ENCODE data around the gene CCDC178.
"Not testable (repeated sequence)": the region's sequence is repeated elsewhere in the genome, so short reads cannot be mapped to it uniquely, and the experiment has no call there.

The CCDC178 gene, protein sequence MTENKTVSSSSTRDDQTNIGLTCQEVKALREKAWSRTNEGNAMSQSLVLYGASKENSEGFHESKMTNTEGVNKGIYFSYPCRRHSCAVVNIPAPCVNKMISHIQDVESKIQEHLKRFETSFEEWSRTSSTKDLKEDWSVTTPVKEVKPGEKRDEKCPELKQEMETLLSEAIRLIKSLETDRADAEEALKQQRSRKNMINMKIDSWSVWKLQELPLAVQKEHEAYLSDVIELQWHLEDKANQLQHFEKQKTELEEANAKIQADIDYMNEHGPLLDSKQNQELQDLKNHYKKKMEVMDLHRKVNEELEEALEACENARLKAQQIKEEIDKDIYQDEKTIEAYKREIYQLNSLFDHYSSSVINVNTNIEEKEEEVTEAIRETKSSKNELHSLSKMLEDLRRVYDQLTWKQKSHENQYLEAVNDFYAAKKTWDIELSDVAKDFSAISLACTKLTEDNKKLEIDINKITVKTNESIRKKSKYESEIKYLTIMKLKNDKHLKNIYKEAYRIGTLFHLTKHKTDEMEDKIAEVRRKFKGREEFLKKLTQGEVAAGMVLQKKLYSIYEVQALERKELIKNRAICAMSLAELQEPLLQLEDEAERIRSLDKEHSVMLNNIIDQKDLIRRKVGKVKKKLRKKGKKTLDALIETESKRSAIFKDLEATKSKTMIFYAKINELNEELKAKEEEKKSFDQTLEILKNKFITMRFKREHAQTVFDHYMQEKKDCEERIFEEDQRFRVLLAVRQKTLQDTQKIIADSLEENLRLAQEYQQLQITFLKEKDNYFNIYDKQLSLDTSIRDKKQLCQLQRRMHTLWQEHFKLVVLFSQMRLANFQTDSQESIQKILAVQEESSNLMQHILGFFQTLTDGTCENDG

DNA sequence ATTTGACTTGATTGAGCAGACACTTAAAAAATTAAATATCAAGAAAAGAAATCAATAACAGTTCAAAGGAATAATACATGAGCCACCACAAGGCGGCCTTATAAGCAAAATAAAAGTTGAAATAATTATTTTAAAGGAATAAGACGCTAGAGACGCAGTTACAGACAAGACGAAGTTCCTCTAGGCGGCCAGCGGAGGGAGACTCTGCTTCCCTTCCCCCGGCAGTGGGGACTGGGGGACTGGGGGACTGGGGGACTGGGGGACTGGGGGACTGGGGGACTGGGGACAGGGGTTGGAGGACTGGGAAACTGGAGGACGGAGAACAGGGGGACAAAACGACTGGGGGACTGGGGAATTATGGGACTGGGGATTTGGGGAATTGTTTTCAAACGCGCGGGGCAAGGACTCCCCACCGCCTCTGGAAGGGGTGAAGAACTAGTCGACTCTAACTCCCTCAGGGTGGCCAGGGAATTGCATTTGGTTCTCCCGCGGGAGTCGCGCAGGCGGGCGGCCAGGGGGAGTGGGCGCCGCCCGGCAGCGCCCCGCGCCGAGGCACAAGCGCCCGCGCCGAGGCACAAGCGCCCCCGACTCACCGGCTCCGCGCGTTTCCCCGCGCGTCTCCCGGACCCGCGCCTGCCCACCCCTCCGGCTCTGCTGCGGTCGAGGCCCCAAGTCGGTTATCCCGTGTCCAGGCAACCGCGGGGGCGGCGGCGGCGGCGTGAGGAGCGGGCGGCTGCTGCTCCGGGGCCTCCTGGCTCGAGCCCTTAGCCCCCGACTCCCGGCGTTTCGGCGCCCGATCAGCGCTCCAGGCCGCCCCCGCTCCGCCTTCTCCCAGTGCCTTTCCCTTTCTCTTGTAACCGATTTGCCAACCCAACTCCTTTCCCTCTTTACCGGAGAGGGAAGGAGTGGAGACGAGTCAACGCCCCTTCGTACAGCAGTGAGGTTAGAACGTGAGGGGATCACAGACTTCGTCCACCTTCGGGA lies at the start of gene CCDC178:
Gene CCDC178, minus strand, starts transcription at position 662 of the 984 bp plus-strand sequence. CDS start 28,633 bp downstream, outside the sequence.
- DNase-seq: no peak

DNA sequence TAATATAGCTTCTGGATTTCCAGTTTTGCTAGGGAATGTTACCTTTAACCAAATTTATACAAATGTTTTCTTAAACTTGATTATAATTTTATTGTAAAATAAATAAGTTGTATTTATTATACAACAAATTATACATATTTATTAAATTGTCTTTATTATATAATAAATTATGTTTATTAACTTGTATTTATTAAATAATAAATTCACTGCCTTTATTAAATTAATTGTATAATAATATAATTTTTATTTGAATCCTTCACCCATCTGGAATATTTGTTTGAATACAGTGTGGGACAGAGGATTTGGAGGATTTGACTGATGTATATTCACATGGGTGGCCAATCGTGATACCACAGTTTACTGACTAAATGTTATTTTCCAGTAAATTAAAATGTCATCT lies 43.4 kb upstream of the CCDC178 start:
- DNase-seq: no peak

DNA sequence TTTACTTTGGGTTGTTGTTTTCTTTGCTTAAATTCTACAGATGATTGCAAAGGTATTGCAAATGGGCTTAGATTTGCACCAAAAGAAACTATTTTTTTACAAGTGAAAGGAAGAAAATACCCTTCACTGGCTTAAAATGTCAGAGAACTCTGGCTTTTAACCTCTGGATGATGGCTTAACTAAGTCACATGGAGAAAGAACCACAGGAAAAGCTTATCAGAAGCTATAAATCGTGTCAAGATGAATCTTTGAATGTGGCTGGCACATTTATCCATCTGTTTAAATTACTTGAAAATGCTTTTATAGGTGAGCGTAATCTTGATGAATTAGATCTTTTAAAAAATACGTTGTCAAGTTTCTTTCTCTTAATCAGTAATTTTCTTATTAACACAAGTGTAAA lies 32.0 kb upstream of the CCDC178 start:
- no peak for DNase-seq

DNA sequence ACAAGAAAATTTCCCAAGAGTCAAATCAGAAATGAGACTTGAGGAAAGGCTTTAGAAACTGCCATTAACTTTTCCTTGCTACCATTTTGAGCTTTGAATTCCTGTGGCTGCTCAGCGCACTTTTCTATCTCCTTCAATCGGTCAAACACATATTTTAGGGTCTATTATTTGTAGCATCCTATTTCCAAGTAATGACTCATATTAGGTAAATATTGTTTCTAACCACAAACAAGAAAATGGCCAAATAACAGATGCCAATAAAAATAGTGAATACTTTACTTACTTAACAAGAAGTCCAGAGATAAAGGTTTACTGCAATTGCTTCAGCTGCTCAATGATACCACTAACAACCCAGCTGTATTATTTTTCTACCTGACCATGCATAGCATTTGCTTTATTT lies 29.7 kb upstream of the CCDC178 start:
- DNase-seq: no peak

DNA sequence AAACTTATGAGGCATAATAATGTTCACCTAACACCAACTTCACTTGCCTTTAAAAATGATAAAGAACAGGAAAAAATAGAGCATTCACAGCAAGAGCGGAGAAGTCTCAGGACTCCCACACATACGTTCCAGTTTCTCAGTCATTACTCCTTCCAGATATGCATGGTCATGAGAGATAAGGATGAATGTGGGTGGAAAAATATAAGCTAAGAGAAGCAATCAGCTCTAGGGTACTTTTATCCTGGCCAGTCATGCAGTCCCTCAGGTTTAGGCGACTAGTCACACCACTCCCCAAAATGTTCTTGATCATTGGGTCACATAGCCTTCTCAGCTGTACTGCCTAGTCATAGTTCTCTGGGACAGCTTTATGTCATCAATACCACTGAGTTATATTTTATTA lies 29.2 kb upstream of the CCDC178 start:
- no peak for DNase-seq

DNA sequence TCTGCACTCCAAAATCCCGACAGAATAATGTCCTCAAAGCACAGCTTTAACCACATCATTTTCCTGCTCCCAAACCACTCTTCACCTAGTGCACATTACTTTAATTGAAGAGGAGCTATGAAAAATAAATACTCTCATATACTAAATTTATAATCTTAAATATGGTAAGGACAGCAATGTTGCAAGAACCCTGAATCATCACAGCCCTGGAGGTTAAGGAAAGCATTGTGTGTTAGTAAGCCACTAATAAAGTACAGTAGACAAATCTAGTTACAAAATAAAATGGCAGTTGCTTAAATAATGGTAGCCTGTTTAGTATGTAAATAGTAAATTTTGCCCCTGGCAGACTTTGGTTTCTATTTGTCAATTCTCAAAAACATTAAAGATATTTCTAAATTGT lies 27.0 kb upstream of the CCDC178 start:
- DNase-seq: no peak

DNA sequence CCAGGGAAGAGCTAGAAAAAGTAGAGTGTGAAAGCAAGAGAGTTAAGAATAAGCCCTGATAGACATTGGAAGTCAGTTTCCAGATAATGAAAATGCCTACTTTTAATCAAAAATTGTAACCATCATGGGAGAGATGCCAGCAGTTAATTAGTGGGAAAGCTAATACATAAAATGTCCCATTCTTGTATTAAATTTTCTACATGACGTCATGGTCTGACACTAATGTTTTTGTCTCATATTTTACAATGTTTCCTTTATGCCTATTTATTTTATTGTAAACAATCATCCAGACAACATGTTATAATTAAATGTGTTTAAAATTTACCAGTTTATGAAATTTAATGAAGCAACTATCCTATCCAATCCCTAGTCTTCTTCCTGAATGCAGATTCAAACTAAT lies 26.3 kb upstream of the CCDC178 start:
- DNase-seq: no peak

DNA sequence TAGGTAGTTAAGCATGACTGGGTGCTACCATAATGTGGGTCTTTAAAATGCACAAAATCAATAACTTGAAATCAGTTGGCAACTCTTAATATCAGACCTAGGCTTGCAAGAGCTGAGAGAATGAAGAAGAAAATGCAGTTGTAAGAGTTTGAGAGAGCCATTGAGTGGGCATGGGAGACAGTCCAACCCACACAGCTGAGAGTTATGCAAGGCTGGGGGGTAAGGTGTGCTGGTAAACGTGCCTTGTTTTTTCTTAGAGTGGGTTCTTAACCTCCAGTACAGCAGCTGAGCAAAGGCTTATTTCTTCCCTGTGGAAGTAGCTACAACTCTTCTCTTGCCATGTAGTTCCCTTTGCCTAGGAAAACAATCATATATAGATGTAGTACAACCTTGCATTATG lies 20.2 kb upstream of the CCDC178 start:
- no peak for DNase-seq

DNA sequence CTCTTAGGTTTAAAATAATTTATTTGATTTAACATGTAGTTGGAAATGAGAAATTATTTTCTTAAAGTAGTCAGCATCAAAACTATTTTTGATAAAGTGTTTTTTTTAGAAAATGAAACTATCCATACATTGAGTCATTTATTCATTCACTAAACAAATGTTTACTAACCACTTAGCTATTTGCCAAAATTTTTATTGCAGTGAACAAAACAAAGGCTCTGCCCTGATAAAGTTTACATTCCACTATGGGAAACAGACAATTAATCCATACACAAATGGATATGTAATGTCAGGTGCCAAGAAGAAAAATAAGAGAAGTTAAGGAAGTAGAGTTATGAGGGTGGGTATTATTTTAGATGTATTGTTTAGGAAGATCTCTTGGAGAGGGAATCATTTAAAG lies 19.1 kb upstream of the CCDC178 start:
- DNase-seq: no peak

DNA sequence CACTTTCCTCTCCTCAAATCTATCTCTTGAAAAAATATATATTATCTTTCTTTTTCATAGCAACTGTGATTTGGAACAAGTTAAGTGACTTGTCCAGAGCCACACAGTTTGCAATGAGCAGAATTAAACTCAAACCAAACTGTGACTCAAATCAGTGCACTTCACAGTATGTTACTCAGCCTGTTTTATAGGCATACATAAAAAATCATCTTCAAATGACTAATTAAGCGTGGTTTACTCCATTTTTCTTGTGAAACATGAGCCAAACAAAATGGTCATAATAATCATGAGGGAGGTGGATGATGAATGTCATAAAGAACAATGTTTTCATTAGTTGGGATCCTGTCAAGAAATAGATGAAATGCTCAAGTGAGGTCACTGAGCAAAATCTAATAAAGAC lies 6.1 kb upstream of the CCDC178 start:
- DNase-seq: no peak

DNA sequence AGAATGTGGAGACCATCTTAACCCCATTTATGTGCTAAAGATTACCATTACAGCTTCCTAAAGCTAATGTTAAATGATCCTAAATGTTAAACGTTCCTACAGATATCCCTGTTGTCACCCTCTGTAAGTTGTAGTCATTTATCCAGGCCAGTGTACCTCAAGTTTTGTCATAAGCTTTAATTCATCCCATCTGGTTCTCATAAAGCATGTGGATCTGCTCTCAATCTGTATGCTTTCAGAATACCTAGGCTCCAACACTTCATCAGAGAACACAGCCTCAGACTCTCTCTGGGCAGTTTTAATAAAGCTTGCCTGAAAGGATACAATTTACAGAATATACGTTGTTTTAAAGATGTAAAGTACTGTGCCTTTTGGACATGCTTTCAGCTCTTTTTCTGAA lies 4.2 kb upstream of the CCDC178 start:
- no peak for DNase-seq

DNA sequence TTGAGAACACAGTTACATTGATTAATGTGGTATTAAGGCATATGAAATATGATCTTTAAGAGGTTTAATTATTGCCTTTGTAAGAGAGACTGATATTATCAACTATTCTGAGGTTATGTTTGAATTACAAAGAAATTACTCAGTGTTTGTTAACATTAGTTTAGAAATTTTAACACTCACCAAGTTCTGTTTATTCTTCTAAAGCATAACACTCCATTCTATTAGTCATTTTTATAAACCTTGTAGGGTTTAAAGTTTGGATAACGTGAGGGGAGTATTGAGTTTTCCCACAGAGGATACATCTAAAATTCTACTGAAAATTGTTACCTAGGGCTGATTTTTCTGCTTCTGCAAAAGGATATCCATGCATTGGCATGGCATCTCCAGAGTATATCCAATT lies 7.7 kb downstream of the CCDC178 start:
- DNase-seq: no peak

DNA sequence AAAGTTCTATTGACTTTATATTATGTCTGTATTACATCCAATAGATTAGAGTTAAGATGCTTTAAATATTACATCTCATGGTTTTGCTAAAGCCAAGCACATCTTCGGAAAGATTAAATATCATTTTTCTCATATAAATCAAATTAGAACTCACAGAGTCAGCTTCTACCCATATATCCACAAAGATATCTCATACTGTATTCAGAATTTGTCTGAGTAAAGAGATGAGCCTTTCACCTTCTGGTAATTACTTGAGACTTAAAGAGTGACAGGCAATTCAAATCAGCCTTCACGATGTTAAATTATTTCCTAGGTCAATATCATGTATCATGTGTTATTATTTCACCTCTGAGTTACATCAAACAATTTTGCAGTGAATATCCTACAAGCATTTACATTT lies 13.0 kb downstream of the CCDC178 start:
- no peak for DNase-seq

DNA sequence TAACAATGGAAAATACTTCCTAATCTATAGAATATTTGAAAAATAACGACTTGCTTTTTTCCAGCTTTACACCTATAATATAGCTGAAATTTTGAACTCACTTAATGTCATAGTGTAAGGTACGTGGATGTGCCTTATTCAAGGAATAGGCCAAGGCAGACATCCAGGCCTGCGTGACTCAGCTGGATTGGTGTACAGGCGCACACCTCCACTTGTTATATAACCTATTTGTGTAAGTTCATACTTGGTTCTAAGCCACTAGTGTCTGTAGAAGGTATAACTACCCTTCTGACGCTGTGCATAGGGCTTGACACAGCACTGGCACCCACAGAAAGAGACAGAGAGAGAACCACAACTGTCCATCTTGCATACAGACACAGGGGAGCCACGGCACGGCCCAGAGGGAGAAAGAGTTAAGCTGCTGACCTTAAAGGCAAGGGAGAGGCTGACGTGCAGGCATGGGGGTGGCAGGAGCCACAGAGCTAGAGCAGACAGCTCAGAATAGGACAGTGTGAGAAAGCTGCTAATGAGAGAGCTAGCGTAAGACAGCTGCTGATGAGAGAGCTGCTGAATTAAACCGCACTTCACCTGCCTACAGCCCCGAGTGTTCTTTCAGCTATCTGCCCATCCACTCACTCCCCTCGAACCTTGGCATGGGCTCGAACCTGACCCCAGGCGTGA lies 16.1 kb downstream of the CCDC178 start:
- DNase-seq: no peak

DNA sequence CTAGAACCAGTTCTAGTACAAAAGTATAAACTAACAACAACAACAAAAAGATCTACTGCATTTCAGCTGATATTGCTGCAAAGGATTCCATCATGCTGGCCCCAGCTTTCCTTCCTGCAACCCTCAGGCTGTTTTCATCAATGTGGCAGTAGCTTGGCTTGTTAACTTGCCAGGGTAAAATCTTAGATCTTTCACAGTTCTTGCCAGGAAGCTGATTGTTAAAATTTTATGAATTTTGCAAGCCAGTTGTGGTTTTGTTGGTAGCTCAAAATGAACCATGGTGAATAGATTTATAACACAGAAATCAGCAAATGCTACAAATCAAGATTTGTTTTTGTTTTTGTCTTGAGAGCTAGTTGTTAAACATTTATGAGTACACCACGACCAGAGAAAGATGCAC lies 19.3 kb downstream of the CCDC178 start:
- no peak for DNase-seq

DNA sequence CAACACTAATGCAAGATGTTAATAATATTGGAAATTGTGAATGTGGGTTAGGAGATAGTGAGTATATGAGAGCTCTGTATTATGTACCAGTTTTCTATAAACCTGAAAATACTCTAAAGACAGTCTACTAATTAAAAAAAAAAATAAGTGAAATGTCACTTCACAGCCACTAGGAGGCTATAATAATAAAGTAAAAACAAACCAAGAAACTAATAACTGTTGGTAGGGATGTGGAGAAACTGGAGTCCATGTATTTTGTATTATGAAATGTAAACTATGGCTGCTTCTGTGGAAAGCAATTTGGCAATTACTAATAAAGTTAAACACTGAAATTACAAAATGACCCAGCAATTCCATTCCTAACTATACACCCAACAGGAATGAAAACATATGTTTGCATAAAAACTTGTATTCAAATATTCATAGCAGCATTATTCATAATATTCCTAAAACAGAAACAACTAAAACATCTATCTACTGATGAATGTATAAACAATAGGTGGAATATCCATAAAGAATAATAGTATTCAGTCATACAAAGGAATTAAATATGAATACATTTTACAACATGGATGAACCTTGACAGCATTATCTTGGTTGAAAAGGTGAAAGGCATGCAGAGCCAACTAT lies 36.2 kb downstream of the CCDC178 start:
- no peak for DNase-seq

DNA sequence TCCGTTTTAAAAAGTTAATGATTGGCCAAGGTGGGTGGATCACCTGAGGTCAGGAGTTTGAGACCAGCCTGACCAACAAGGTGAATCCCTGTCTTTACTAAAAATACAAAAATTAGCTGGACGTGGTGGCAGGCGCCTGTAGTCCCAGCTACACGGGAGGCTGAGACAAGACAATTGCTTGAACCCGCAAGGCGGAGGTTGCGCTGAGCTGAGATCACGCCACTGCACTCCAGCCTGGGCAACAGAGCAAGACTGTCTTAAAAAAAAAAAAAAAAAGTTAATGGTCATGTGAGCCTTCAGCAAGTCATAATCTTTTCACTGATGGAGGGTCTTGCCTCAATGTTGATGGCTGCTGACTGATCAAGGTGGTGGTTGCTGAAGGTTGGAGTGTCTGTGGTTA lies 41.6 kb downstream of the CCDC178 start:
- not testable (repeated sequence) for DNase-seq

DNA sequence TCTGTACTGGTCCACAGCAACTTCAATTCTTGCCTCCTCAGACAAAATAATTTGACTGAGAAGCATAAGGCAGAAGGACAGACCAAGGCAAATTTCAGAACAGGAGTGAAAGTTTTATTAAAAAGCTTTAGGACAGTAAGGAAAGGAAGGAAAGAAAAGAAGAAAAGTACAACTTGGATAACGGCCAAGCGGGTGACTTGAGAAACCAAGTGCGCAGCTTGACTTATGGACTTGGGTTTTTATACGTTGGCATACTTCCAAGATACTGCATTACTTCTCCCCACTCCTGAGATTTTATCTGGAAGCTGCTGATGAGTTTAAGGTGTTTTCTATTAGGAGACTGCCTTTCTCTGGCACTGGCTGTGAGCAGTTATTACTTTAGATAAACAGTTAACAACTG lies 64.7 kb downstream of the CCDC178 start:
- DNase-seq: no peak

DNA sequence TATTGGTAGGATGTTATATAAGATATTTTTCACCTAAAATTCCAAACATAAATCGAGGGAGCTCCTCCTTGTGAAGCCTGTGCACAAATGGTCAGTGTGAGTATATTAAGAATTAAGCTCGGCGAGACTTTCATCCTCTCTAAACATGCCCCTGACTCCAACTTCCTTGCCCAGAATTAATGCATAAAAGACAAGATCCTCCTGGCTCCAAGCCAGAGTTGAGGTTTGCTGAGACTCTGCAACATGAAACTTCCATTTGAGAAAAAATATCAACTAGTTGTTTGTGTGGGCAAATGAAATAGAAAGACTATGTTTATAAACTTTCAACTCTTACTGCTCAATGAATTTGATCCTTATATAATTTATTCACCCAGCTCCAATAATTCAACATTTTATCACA lies 68.1 kb downstream of the CCDC178 start:
- DNase-seq: no peak

DNA sequence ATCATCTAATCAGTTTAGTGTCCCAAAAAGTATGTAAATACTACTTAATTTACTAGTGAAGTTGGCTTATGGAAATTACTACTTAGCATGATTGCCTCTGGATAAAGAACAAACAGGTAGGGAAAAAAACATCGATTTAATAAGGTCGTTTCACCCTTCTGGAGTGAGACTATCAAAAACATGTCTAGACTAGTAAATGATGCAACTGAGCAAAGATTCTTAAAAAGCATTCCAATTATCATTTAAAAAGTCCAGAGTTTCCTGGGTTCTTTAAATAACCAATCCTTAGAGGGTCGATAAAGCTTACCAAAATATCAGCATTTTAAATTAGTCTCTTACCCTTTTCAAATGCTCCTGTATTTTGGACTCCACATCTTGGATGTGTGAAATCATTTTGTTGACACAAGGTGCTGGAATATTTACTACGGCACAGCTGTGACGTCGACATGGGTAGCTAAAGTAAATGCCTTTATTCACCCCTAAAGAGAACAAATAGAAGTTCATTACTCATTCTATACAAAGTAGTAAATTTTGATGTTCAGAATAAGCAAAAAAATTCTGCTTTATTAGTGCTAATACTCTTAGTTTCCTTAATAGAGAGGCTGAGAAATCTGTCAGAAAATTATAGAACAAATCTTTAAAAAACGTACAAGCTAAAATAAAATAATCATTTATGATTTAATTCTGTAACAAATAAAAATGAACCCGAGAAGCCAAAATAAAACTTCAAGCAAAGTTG lies 70.6 kb downstream of the CCDC178 start:
- no peak for DNase-seq

DNA sequence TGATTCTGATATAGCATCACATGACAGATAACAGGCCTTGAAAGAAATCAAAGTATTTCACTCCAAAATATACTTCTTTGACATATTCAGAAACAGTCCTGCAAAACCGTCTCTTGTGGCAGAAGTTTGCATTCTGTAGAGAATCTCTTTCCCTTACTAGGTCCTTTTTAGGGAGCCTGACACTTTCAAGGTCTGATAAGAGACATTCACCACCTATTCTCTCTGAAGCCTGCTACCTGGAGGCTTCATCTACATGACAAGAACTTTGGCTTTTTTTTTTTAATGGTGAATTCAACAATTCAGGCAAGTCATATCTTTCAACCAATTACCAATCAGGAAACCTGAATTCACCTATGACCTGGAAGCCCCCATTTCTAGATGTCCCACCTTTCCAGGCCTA lies 83.8 kb downstream of the CCDC178 start:
- DNase-seq: no peak
